Spleen (tissue), 13 donors: ENCODE measurements around the gene SPTSSA. TPM values are rescaled to one million over a fixed set of nuclear protein-coding genes. Genes with fewer than 3 reads are reported as not detected.
"Not testable (repeated sequence)": the region's sequence is repeated elsewhere in the genome, so short reads cannot be mapped to it uniquely, and the experiment has no call there.

Source experiments
- DNase-seq: peaks from one replicate; pipeline ENCODE4 v3.0.0-alpha.2; 2020
- H3K27ac ChIP-seq, 8 donors: fragments of 200-600 bp; sonication (generic) in 7 of 8; 1 replicate in 4 of 8; 2 replicates in 4 of 8; pipeline versions ENCODE4 v1.5.0 to v1.8.0; 2016 to 2021; ENCODE audit warnings: inconsistent platforms in 4 of 8, mild to moderate bottlenecking in 4 of 8, moderate library complexity in 1 of 8
- H3K27me3 ChIP-seq, 7 donors: fragments of 200-600 bp; sonication (generic) in 6 of 7; replicated peaks in 1 of 7; 1 replicate in 4 of 7; 2 replicates in 3 of 7; pipeline versions ENCODE4 v1.5.0 to v1.8.0; 2016 to 2021; ENCODE audit warnings: inconsistent platforms in 3 of 7, mild to moderate bottlenecking in 1 of 7
- H3K36me3 ChIP-seq, 6 donors: fragments of 200-600 bp; sonication (generic) in 5 of 6; 1 replicate in 4 of 6; 2 replicates in 2 of 6; pipeline versions ENCODE4 v1.5.0 to v1.8.0; 2016 to 2021; ENCODE audit warnings: inconsistent platforms in 2 of 6
- H3K4me1 ChIP-seq, 6 donors: fragments of 200-600 bp; sonication (generic) in 5 of 6; 1 replicate in 3 of 6; 2 replicates in 3 of 6; pipeline versions ENCODE4 v1.5.0 to v1.8.0; 2016 to 2021; ENCODE audit warnings: inconsistent platforms in 3 of 6
- H3K4me3 ChIP-seq, 8 donors: fragments of 200-600 bp; sonication (generic) in 7 of 8; 1 replicate in 4 of 8; 2 replicates in 4 of 8; pipeline versions ENCODE4 v1.5.0 to v1.8.0; 2016 to 2021; ENCODE audit warnings: inconsistent platforms in 4 of 8, mild to moderate bottlenecking in 4 of 8, moderate library complexity in 2 of 8
- H3K9me3 ChIP-seq, 8 donors: fragments of 200-600 bp; sonication (generic) in 7 of 8; 1 replicate in 4 of 8; 2 replicates in 4 of 8; pipeline versions ENCODE4 v1.5.0 to v1.8.0; 2016 to 2021; ENCODE audit warnings: inconsistent platforms in 4 of 8
- POLR2A ChIP-seq, 3 donors: fragments of 450-650 bp; IDR thresholded peaks; one replicate each; pipeline ENCODE4 v1.5.1; 2017; ENCODE audit warnings: antibody characterized with exemption in 3 of 3, mild to moderate bottlenecking in 1 of 3
- POLR2AphosphoS5 ChIP-seq, 3 donors: sonication (generic); formaldehyde crosslinking; IDR thresholded peaks; one replicate each; pipeline ENCODE4 v1.5.1; 2017; ENCODE audit warnings: antibody characterized with exemption in 3 of 3
- WGBS, 5 donors: extraction: QIAGEN DNeasy Blood & Tissue Kit in 3 of 5; methylation state at CpG; one replicate each; pipeline versions ENCODE4 v1.1.5 to v1.1.7; 2013 to 2018; 5-methylcytosine and 5-hydroxymethylcytosine counted together
- intact Hi-C: fragments of 100-400 bp; cut with DNase I; formaldehyde crosslinking; loops from one replicate; pipeline ENCODE4 v1.15.0; 2023; ENCODE audit warnings: low total_unique reads
- long read RNA-seq, 2 donors: transcript quantifications; one replicate each; lab custom pipeline, GENCODE V29; 2026
- polyA plus RNA-seq, 3 donors: library from polyadenylated mRNA; stranded (reverse); fragments of 200-250 nt; gene quantifications; one replicate each; pipeline ENCODE4 v1.2.1, GENCODE V29; 2013
- total RNA-seq, 7 donors: library from RNA; depleted of rRNA in 3 of 7; stranded (reverse); fragments of >200 nt in 3 of 7; fragmentation: NEBNext Ultra II Directional in 4 of 7; extraction: Animal tissue kit (Norgen Biotek cat#: 25700) in 4 of 7; gene quantifications; one replicate each; pipeline versions ENCODE4 v1.1.0 to v1.2.1, GENCODE V29; 2016 to 2021
- TF ChIP-seq, protein P1 (sequence below), 11 experiments: fragments of 200-600 bp in 7 of 11; fragments of 450-650 bp in 4 of 11; sonication (generic) in 4 of 11; IDR thresholded peaks in 8 of 11; conservative IDR thresholded peaks in 3 of 11; 1 replicate in 7 of 11; 2 replicates in 4 of 11; pipeline versions ENCODE4 v1.4.0 to v1.8.0; 2016 to 2021; ENCODE audit warnings: antibody characterized with exemption in 11 of 11, inconsistent platforms in 4 of 11, mild to moderate bottlenecking in 1 of 11
- donor health status: healthy with polysubstance abuse.
- donor health status: DM: no; HTN: no; CAD: no; lungs with moderate emphysema.
- donor health status: DM: no; HTN: no; CAD: no.
- donor health status: Bipolar disorder and iron deficiency.
- donor health status: healthy.
- donor health status: DM: no; HTN: no; CAD: no.
- donor health status: DM: yes; HTN: yes; CAD: no.

SPTSSA gene, protein sequence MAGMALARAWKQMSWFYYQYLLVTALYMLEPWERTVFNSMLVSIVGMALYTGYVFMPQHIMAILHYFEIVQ
- 10 to 100 TPM in 4 of 7 donors, 1 to 10 TPM in 3; 8.9 to 16.7 (median 10.2) TPM for total RNA-seq
- polyA plus RNA-seq, result 10 to 100 TPM; 12.9 to 16.6 (median 15.8) TPM
- long read RNA-seq, donor 1, transcript SPTSSA-201 (2 exons, 2,777 nt), result major isoform, 46 of 46 reads
- long read RNA-seq, donor 1, partial matches to known transcripts, result 0 of 46 reads
- long read RNA-seq, donor 1, other reads (novel, unspliced or antisense), result 0 of 46 reads
- long read RNA-seq, donor 2, transcript SPTSSA-201 (2 exons, 2,777 nt), result major isoform, 20 of 20 reads
- long read RNA-seq, donor 2, partial matches to known transcripts, result 0 of 20 reads
- long read RNA-seq, donor 2, other reads (novel, unspliced or antisense), result 0 of 20 reads

DNA sequence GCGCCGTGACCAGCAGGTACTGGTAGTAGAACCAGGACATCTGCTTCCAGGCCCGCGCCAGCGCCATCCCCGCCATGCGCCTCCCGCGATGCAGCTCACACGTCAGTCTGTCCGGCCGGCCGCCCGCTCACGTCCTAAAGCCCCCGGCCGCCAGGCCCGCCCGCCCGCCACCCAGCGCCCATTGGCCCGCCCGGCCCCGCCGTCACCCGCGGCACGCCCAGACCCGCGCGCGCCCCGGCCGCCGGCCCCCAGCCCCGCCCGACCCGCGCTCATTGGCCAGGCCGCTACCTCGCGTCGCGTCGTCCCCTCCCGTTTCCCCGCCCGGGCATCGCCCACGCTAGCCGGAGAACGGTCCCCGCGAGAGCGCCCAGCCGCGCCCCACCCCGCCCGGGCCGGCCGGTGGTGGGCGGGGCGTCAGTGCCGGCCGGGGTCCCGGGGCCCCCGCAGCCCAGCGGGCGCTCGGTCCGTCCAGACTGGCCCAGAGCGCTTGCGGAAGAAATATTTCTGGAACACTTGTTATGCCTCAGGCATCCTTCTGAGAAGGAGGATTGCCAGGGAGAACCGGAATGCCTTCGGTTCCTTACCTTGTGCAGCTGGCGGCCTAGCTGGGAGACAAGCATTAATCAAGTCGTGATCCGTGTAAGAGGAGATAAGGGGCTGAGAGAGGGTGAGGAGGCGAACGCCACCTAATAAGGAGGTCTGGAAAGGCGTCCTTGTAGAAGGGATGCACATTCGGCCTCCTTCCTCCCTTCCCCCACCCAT lies at the start of gene SPTSSA:
TSS of gene SPTSSA (minus strand) at position 109 of the 762 bp plus-strand sequence. CDS start at position 76, 33 bp downstream.
- intact Hi-C loops, result no loop called here
- Histone ChIP-seq H3K9me3 (no peaks in the 10 kb centered on the region), H3K27me3 (no peaks in the 10 kb centered on the region), H3K4me1 (peaks cover 0 to 36% (median 24%) of the 10 kb centered on the region in 6 donors), H3K27ac (peak within 1 kb of the TSS; percentile 63 to 93 (median 86)), H3K4me3 (peak within 1 kb of the TSS; percentile 63 to 90 (median 72)), H3K36me3 (no peaks in the 10 kb centered on the region)
- DNase-seq, result peak; percentile 98
- WGBS, 5 donors, result 1 to 3% (median 1%) methylated on average over 12 to 82 of the region's 82 CpGs
- TF ChIP-seq POLR2A (IDR thresholded peaks at IDR 0.05), result peak in 2 of 3 donors; percentile 47 to 92
- TF ChIP-seq, protein P1, sequence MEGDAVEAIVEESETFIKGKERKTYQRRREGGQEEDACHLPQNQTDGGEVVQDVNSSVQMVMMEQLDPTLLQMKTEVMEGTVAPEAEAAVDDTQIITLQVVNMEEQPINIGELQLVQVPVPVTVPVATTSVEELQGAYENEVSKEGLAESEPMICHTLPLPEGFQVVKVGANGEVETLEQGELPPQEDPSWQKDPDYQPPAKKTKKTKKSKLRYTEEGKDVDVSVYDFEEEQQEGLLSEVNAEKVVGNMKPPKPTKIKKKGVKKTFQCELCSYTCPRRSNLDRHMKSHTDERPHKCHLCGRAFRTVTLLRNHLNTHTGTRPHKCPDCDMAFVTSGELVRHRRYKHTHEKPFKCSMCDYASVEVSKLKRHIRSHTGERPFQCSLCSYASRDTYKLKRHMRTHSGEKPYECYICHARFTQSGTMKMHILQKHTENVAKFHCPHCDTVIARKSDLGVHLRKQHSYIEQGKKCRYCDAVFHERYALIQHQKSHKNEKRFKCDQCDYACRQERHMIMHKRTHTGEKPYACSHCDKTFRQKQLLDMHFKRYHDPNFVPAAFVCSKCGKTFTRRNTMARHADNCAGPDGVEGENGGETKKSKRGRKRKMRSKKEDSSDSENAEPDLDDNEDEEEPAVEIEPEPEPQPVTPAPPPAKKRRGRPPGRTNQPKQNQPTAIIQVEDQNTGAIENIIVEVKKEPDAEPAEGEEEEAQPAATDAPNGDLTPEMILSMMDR (IDR thresholded peaks at IDR 0.05 in 8 of 11, conservative IDR thresholded peaks at IDR 0.05 in 3 of 11), result no peak
- peak; percentile 85 to 95 (median 92) for TF ChIP-seq POLR2AphosphoS5 (IDR thresholded peaks at IDR 0.05)

DNA sequence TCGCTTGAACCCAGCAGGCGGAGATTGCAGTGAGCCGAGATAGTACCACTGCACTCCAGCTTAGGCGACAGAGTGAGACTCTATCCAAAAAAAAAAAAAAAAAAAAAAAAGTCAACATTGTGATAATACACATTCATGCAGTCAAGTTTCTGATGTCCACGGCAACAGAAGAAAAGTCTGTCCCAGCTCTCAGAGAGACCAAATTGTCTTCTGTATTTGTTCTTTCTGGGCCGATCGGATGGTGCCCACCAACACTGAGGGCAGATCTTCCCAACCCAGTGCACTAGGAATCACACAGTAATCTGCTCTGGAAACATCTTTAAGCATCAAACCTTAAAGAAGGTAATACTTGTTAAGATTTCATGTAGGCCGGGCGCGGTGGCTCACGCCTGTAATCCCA lies 45.8 kb upstream of the SPTSSA start:
- no peak for DNase-seq
- Histone ChIP-seq H3K9me3 (no peaks in the 10 kb centered on the region), H3K4me3 (no peak overlapping the region), H3K4me1 (no peaks in the 10 kb centered on the region), H3K27ac (no peak overlapping the region), H3K36me3 (no peaks in the 10 kb centered on the region), H3K27me3 (no peaks in the 10 kb centered on the region)
- TF ChIP-seq, protein P1 (IDR thresholded peaks at IDR 0.05 in 8 of 11, conservative IDR thresholded peaks at IDR 0.05 in 3 of 11), result no peak
- no peak for TF ChIP-seq POLR2A (IDR thresholded peaks at IDR 0.05)
- TF ChIP-seq POLR2AphosphoS5 (IDR thresholded peaks at IDR 0.05), result no peak
- intact Hi-C loops, result no loop called here
- WGBS, 5 donors, result 92 to 98% (median 96%) methylated on average over 11 of the region's 11 CpGs

DNA sequence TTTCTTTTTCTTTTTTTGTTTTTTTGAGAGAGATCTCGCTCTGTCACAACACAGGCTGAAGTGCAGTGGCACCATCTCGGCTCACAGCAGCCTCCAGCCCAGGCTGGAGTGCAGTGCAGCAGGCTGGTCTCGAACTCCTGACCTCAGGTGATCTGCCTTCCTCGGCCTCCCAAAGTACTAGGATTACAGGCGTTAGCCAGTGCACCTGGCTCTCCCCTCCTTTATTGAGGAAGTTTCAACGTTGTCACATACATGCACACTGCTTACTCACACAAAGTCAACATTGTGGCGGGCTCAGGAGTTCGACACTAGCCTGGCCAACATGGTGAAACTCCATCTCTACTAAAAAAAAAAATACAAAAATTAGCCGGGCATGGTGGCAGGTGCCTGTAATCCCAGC lies 45.4 kb upstream of the SPTSSA start:
- 86 to 91% (median 89%) methylated on average over 9 of the region's 9 CpGs for WGBS, 5 donors

DNA sequence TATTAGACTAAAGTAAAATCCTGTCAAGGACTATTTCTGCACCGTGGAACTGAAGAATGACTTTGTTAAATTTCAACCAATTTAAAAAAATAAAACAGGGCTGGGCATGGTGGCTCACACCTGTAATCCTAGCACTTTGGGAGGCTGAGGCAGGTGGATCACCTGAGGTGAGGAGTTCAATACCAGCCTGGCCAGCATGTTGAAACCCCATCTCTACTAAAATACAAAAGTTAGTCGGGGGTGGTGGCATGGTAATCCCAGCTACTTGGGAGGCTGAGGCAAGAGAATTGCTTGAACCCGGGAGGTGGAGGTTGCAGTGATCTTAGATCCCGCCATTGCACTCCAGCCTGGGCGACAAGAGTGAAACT lies 43.1 kb upstream of the SPTSSA start:
- WGBS, 5 donors, result 84 to 97% (median 92%) methylated on average over 5 of the region's 5 CpGs
- H3K27ac ChIP-seq, intact Hi-C loops: not testable (repeated sequence)

More for the DNA sequence above, 45.4 kb upstream of the SPTSSA start:
- H3K27ac ChIP-seq, result no peak overlapping the region
- H3K27me3 ChIP-seq, result no peaks in the 10 kb centered on the region
- H3K4me1 ChIP-seq, result no peaks in the 10 kb centered on the region
- H3K36me3 ChIP-seq, result no peaks in the 10 kb centered on the region
- intact Hi-C loops, result no loop called here
- H3K9me3 ChIP-seq, result no peaks in the 10 kb centered on the region
- no peak overlapping the region for H3K4me3 ChIP-seq
- no peak for TF ChIP-seq POLR2AphosphoS5 (IDR thresholded peaks at IDR 0.05)
- TF ChIP-seq, protein P1 (IDR thresholded peaks at IDR 0.05 in 8 of 11, conservative IDR thresholded peaks at IDR 0.05 in 3 of 11), result no peak
- TF ChIP-seq POLR2A (IDR thresholded peaks at IDR 0.05), result no peak
- no peak for DNase-seq

DNA sequence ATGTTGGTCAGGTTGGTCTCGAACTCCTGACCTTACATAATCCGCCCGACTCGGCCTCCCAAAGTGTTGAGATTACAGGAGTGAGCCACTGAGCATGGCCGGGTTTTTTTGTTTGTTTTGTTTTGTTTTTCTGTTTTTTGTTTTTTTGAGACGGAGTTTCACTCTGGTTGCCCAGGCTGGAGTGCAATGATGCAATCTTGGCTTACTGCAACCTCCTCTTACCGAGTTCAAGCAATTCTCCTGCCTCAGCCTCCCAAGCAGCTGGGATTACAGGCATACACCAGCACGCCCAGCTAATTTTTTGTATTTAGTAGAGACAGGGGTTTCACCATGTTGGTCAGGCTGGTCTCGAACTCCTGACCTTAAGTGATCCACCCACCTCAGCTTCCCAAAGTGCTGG lies 42.0 kb upstream of the SPTSSA start:
- H3K9me3 ChIP-seq, H3K27ac ChIP-seq, H3K27me3 ChIP-seq, H3K4me1 ChIP-seq, DNase-seq, intact Hi-C loops, H3K36me3 ChIP-seq, H3K4me3 ChIP-seq: not testable (repeated sequence)
- 68 to 98% (median 81%) methylated on average over 9 of the region's 9 CpGs for WGBS, 5 donors

More for the DNA sequence above, 43.1 kb upstream of the SPTSSA start:
- not testable (repeated sequence) for H3K4me3 ChIP-seq, H3K36me3 ChIP-seq, DNase-seq, H3K4me1 ChIP-seq, H3K9me3 ChIP-seq, H3K27me3 ChIP-seq
